ENCODE data around the gene PCLO.

Gene PCLO

DNA sequence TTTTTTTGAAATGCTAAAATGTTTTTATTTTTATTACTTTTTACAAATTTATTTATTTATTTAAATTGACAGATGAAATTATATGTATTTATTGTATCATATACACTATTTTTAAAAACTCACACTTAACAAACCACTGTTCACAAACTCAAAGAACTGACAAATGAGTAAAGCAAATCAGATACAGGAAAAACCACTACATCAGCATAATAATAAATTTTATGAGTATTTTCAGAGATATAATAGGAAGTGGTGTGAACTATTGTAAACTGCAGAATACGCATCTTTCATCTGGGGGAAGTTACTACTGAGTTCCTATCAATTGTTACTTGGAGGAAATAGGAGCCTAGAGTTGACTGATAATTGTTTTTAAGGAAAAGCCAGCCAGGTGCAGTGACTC lies 150.7 kb downstream of the PCLO start:
- TF ChIP-seq, protein P1, sequence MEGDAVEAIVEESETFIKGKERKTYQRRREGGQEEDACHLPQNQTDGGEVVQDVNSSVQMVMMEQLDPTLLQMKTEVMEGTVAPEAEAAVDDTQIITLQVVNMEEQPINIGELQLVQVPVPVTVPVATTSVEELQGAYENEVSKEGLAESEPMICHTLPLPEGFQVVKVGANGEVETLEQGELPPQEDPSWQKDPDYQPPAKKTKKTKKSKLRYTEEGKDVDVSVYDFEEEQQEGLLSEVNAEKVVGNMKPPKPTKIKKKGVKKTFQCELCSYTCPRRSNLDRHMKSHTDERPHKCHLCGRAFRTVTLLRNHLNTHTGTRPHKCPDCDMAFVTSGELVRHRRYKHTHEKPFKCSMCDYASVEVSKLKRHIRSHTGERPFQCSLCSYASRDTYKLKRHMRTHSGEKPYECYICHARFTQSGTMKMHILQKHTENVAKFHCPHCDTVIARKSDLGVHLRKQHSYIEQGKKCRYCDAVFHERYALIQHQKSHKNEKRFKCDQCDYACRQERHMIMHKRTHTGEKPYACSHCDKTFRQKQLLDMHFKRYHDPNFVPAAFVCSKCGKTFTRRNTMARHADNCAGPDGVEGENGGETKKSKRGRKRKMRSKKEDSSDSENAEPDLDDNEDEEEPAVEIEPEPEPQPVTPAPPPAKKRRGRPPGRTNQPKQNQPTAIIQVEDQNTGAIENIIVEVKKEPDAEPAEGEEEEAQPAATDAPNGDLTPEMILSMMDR (IDR thresholded peaks at IDR 0.05) = no peak
- no peak overlapping the region for H3K4me3 Mint-ChIP-seq
- H3K27ac Mint-ChIP-seq = no peak overlapping the region
- no peaks in the 10 kb centered on the region for H3K36me3 Mint-ChIP-seq (ENCODE audit: low read depth)
- H3K4me1 Mint-ChIP-seq = no peaks in the 10 kb centered on the region
- DNase-seq = no peak
- H3K9me3 Mint-ChIP-seq = no peaks in the 10 kb centered on the region
- H3K27me3 Mint-ChIP-seq (ENCODE audit: low read depth, poor library complexity) = no peaks in the 10 kb centered on the region

DNA sequence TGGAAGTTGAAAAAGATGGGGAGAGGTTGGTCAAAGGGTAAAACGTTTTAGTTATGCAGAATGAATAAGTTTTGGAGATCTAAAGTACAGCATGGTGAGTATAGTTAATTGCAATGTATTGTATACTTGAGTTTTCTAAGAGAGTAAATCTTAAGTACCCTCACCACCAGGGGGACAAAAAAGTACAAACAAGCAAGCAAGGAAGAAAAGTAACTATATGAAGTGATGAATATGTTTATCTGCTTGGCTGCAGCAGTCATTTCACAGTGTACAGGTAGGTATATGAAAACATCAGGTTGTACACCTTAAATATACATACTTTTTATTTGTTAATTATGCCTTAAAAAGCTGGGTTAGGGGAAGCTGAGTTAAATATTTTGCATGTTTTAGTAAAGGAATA lies 157.3 kb downstream of the PCLO start:
- DNase-seq = no peak
- no peak overlapping the region for H3K27ac Mint-ChIP-seq
- H3K36me3 Mint-ChIP-seq (ENCODE audit: low read depth) = no peaks in the 10 kb centered on the region
- no peaks in the 10 kb centered on the region for H3K27me3 Mint-ChIP-seq (ENCODE audit: low read depth, poor library complexity)
- H3K9me3 Mint-ChIP-seq = peaks cover 8% of the 10 kb centered on the region
- TF ChIP-seq, protein P1 (IDR thresholded peaks at IDR 0.05) = peak; percentile 30
- H3K4me1 Mint-ChIP-seq = no peaks in the 10 kb centered on the region
- no peak overlapping the region for H3K4me3 Mint-ChIP-seq

DNA sequence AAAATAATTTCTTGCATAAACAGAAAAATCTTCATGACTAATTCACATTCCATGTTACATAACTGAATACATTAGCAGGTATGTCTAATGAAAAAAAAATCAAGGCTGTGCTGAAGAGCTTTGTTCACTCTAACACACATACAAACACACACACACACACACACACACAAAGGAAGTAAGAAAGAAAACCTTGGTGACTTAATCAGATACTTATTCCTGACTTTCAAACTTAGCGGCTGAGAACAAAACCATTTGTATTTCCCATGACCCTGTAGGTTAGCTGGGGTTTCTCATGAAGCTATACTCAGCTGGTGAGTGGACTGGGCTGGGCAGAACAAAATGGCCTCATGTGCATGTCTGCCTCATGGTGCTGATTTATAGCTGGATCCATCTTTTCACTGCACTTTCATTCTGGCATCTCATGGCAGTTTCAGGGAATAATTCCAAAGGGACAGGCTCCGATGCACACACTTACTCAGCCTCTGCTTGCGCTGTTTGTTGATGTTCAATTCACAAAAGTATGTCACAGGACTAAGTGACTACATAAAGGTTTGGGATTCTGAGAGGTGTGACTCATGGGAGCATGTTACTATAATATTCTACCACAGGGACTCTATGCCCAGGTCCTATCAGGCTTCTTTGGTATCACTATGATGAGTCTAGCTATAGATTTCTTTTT lies 161.2 kb downstream of the PCLO start:
- Mint-ChIP-seq H3K27ac (no peak overlapping the region), H3K27me3 (ENCODE audit: low read depth, poor library complexity) (peaks cover 1% of the 10 kb centered on the region), H3K9me3 (peaks cover 15% of the 10 kb centered on the region), H3K36me3 (ENCODE audit: low read depth) (no peaks in the 10 kb centered on the region), H3K4me1 (no peaks in the 10 kb centered on the region), H3K4me3 (no peak overlapping the region)
- TF ChIP-seq, protein P1 (IDR thresholded peaks at IDR 0.05) = no peak
- no peak for DNase-seq

DNA sequence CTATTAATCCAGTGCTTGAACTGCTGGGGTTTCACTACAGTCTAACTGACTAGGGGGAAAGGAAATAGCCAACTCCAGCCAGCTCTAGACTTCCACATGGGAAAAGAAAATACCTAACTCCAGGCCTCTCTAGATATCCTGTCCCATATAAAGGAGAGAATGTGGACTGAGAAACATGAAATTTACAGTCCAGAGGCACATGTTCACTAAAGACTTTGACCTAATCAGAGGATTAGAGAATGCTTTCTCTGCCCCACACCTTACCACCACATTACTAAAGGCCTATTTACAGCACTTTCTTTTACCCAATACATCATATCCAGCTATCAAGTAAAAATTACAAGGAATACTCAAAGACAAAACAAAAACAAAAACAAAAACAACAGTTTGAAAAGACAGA lies 164.2 kb downstream of the PCLO start:
- no peak for DNase-seq
- TF ChIP-seq, protein P1 (IDR thresholded peaks at IDR 0.05) = no peak
- Mint-ChIP-seq H3K27ac (peak overlapping the region; percentile 5), H3K27me3 (ENCODE audit: low read depth, poor library complexity) (peaks cover 3% of the 10 kb centered on the region), H3K9me3 (peaks cover 9% of the 10 kb centered on the region), H3K4me1 (no peaks in the 10 kb centered on the region), H3K4me3 (no peak overlapping the region), H3K36me3 (ENCODE audit: low read depth) (no peaks in the 10 kb centered on the region)

DNA sequence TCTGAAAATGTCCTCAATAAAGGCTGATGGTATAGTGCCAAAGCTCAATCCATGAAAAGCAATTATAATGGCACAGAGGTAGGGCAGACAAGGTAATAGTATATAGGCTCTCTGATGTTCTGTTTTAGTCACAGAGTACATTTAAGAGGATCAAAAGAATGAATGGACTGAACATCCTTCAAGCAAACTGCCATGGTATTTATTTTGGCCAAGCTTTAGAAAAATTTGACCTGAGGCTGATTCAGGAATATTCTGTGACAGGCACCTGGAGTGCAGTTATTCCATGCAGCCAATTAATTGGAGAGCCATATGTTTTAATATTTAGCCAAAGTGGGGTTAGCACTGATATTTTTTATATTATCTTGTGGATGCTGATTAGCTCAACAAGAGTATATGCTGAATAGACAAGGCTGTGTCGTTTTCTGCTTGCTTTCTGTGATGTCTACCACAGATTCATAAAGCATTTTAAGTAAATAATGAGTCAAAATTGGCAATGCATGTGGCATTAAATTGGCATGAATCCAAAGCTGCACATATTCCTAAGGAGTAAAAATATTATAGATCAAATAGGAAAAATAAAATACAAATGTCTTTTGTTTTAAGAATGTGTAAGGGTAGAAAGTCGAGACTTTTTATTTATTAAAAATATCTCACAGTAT lies 177.4 kb downstream of the PCLO start:
- no peaks in the 10 kb centered on the region for H3K4me1 Mint-ChIP-seq

More for the DNA sequence above, 177.4 kb downstream of the PCLO start:
- TF ChIP-seq, protein P1 (IDR thresholded peaks at IDR 0.05) = no peak
- Mint-ChIP-seq H3K4me3 (no peak overlapping the region), H3K27me3 (ENCODE audit: low read depth, poor library complexity) (no peaks in the 10 kb centered on the region), H3K27ac (no peak overlapping the region), H3K36me3 (ENCODE audit: low read depth) (no peaks in the 10 kb centered on the region), H3K9me3 (no peaks in the 10 kb centered on the region)
- DNase-seq = no peak

Data from nephron progenitor cell (in vitro differentiated cells).